Activated T-cell treated with anti-CD3 and anti-CD28 coated beads, Interleukin-2, amount 50 U/mL, for 72 hours (primary cell): Measurements from ENCODE around the gene FBXO10. TPM values are rescaled to one million over a fixed set of nuclear protein-coding genes. Genes with fewer than 3 reads are reported as not detected.

Experiments used
- ATAC-seq, 2 donors: fragments of 150-1000 bp; cut with Tn5 transposase; replicated peaks in 1 of 2; 2 replicates each; pipeline ENCODE4 v1.10.0; 2021; ENCODE audit warnings: moderate library complexity in 2 of 2, mild to moderate bottlenecking in 1 of 2
- DNase-seq, 2 donors: peaks; one replicate each; pipeline ENCODE4 v3.0.0; 2021 to 2022; ENCODE audit warnings: mixed read lengths in 1 of 2
- H3K27ac Mint-ChIP-seq: one replicate; pipeline ENCODE4 v1.8.0; 2022; ENCODE audit warnings: mild to moderate bottlenecking, moderate library complexity, mixed read lengths
- H3K27me3 Mint-ChIP-seq: one replicate; pipeline ENCODE4 v1.8.0; 2022; ENCODE audit warnings: low read depth, mixed read lengths
- H3K36me3 Mint-ChIP-seq, 2 donors: one replicate each; pipeline ENCODE4 v1.8.0; 2022; ENCODE audit warnings: mixed read lengths in 2 of 2, mild to moderate bottlenecking in 1 of 2; ENCODE audit not compliant: insufficient read depth in 2 of 2
- H3K4me1 Mint-ChIP-seq: one replicate; pipeline ENCODE4 v1.8.0; 2022; ENCODE audit warnings: low read depth, mixed read lengths
- H3K4me3 Mint-ChIP-seq, 2 donors: one replicate each; pipeline ENCODE4 v1.8.0; 2022; ENCODE audit warnings: mild to moderate bottlenecking in 2 of 2, mixed read lengths in 2 of 2, moderate library complexity in 2 of 2
- H3K9me3 Mint-ChIP-seq, 2 donors: one replicate each; pipeline ENCODE4 v1.8.0; 2022; ENCODE audit warnings: mixed read lengths in 2 of 2
- total RNA-seq, 2 donors: library from RNA; stranded (reverse); gene quantifications; one replicate each; pipeline ENCODE4 v1.2.3, GENCODE V29; 2022

Gene FBXO10
- total RNA-seq, 2 donors from 2014 or later: 5.0 to 5.2 TPM

DNA sequence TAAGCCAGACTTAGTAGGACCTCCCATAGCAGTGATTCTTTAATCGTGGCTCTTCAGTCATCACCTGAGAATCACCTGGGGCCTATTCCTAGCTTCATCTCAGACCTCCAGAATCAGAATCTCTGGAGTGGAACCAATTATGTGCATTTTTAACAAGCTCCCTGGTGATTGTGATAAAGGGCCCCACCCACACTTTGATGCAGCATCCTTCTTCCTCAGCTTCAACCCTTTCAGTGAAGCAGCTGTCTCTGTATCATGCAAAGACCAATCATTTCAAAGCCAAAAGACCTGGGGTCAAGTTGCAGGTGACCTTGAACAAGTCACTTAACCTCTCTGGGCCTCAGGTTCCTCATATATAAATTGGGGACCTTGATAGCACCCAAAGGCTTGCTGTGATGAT is 17.1 kb downstream of the FBXO10 start:
- ATAC-seq: no peak
- H3K9me3 Mint-ChIP-seq: peaks cover 2 to 3% of the 10 kb centered on the region in 2 donors
- no peaks in the 10 kb centered on the region for H3K27me3 Mint-ChIP-seq
- DNase-seq: no peak
- no peaks in the 10 kb centered on the region for H3K4me1 Mint-ChIP-seq
- no peak overlapping the region for H3K4me3 Mint-ChIP-seq
- H3K36me3 Mint-ChIP-seq: peaks cover 7 to 9% of the 10 kb centered on the region in 2 donors
- no peak overlapping the region for H3K27ac Mint-ChIP-seq

DNA sequence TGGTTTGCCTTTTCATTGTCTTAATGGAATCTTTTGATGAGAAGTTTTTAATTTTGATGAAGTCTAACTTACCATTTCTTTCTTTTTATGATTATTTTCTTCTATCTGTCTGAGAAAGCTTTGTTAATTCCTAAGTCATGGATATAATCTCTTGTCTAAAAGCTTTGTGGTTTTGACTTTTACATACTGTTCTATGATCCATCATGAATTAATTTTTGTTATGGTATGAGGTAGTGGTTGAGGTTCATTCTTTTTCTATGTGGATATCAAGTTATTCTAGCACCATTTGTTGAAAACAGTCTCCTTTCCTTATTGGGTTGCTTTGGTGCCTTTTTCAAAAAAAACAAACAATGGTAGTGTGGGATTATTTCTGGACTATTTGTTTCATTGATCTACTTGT is 20.4 kb downstream of the FBXO10 start:
- no peaks in the 10 kb centered on the region for H3K4me1 Mint-ChIP-seq
- H3K27me3 Mint-ChIP-seq: no peaks in the 10 kb centered on the region
- no peak overlapping the region for H3K4me3 Mint-ChIP-seq
- ATAC-seq: no peak
- H3K27ac Mint-ChIP-seq: no peak overlapping the region
- DNase-seq: no peak
- H3K36me3 Mint-ChIP-seq: no peaks in the 10 kb centered on the region
- no peaks in the 10 kb centered on the region for H3K9me3 Mint-ChIP-seq

DNA sequence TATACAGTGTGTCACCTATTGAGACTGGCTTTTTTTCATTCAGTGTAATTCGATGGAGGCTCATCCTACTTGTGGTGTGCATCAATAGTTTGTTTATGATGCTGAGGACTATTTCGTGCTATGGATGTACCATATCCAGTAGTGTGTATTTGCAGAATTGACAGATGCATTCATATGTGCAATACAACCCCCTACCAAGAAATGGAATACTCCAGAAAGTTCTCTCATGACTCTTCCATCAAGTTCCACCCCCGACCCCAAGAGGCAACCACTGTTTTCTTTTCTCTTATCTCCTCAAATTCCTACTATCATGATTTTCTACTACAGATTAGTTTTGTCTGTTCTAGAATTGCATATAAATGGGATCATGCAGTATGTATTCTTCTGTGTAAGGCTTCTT is 21.9 kb downstream of the FBXO10 start:
- H3K27ac Mint-ChIP-seq: no peak overlapping the region
- no peaks in the 10 kb centered on the region for H3K9me3 Mint-ChIP-seq
- H3K36me3 Mint-ChIP-seq: no peaks in the 10 kb centered on the region
- H3K4me3 Mint-ChIP-seq: no peak overlapping the region
- no peak for ATAC-seq
- no peaks in the 10 kb centered on the region for H3K4me1 Mint-ChIP-seq
- no peak for DNase-seq
- H3K27me3 Mint-ChIP-seq: no peaks in the 10 kb centered on the region

DNA sequence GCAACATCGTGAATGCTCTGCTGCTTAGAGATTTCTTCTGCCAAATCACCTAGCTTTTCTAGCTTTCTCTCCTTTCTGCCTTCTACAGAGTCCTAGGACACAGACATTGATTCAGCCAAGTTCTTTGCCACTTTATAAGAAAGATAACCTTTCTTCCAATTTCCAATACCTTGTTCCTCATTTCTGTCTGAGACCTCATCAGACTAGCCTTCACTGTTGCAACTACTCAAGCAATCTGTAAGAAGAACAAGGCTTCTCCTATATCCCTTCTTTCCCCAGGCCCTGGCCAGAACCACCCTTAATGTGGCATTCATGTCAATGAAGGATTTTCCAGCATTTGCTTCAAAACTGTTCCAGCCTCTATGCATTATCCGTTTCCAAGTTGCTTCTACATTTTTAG is 24.3 kb downstream of the FBXO10 start:
- DNase-seq (no peak), ATAC-seq (no peak)
- Mint-ChIP-seq H3K27ac (no peak overlapping the region), H3K36me3 (no peaks in the 10 kb centered on the region), H3K4me3 (no peak overlapping the region), H3K27me3 (no peaks in the 10 kb centered on the region), H3K9me3 (no peaks in the 10 kb centered on the region), H3K4me1 (no peaks in the 10 kb centered on the region)

DNA sequence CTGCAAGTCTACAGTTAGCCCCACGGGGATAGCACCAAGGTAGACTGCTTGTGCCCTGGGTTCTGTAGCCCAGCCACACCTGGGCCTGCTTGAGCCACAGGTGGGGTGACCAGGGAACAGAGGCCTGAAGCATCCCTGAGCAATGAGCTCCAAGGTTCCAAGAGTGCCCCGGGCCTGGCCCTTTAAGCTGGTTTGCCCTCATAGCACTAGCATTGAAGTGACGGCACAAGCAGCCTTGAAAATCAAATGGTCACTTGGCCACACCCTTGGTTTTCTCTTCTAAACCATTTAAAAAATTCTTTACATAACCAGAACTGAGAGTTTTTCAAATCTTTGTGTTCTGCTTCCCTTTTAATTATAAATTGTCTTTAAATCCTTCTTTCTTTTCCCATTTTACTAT is 24.7 kb downstream of the FBXO10 start:
- no peak for DNase-seq
- Mint-ChIP-seq H3K4me1 (no peaks in the 10 kb centered on the region), H3K27me3 (no peaks in the 10 kb centered on the region), H3K4me3 (no peak overlapping the region), H3K27ac (no peak overlapping the region), H3K9me3 (no peaks in the 10 kb centered on the region), H3K36me3 (no peaks in the 10 kb centered on the region)
- ATAC-seq: no peak

DNA sequence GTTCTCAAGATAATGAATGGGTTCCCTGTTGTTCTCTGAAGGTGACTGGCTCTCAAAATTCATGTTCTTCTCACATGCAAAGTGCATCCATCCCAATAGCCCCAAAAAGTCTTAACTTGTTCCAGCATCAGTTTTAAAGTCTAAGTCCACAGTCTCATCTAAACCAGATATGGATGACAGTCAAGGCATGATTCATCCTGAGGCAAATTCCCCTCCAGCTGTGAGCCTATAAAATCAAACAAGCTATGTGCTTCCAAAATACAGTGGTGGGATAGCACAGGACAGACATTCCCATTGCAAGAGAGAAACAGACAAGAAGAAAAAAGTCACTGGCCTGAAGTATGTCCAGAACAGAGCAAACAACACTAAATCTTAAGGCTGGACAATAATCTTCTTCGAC is 25.4 kb downstream of the FBXO10 start:
- H3K4me1 Mint-ChIP-seq: no peaks in the 10 kb centered on the region

DNA sequence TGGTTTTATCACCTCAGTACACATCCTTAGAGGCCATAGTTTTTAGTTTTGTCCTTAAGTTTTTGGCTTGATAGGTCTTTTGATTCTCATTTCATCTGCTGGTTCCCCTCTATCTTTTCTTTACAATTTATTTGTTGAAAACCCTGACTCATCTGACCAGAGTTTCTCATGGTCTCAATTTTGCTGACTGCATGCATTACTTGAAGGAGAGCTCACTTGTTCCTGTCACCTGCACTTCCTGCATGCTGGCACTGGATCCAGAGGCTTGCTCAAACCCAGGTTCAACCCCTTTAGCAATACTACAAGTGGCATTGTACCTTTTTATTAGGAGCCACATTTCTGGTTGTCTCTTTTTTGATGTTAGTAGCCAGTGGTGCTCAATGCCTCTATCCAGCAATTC is 26.7 kb downstream of the FBXO10 start:
- Mint-ChIP-seq H3K9me3 (no peaks in the 10 kb centered on the region), H3K27ac (peak overlapping the region; percentile 47), H3K4me3 (no peak overlapping the region), H3K27me3 (no peaks in the 10 kb centered on the region), H3K4me1 (no peaks in the 10 kb centered on the region), H3K36me3 (no peaks in the 10 kb centered on the region)
- no peak for DNase-seq
- no peak for ATAC-seq

More for the DNA sequence above, 25.4 kb downstream of the FBXO10 start:
- ATAC-seq: no peak
- no peaks in the 10 kb centered on the region for H3K27me3 Mint-ChIP-seq
- no peaks in the 10 kb centered on the region for H3K36me3 Mint-ChIP-seq
- no peak overlapping the region for H3K27ac Mint-ChIP-seq
- no peak for DNase-seq
- H3K9me3 Mint-ChIP-seq: no peaks in the 10 kb centered on the region
- no peak overlapping the region for H3K4me3 Mint-ChIP-seq

DNA sequence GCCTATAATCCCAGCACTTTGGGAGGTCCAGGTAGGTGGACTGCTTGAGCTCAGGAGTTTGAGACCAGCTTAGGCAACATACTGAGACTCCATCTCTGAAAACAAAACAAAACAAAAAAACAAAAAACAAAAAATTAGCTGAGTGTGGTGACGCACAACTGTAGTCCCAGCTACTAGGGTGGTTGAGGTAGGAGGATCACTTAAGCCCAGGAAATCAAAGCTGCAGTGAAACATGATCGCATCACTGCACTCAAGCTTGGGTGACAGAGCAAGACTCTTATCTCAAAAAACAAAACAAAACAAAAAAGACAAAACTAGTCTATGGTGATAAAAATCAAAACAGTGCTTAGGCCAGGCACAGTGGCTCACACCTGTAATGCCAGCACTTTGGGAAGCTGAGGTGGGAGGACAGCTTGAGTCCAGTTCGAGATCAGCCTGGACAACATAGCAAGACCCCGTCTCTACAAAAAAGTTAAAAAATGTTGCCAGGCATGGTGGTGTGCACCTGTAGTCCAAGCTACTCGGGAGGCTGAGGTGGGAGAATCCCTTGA is 28.8 kb downstream of the FBXO10 start:
- no peaks in the 10 kb centered on the region for H3K27me3 Mint-ChIP-seq
- no peaks in the 10 kb centered on the region for H3K36me3 Mint-ChIP-seq
- ATAC-seq (no peak), DNase-seq (no peak)
- H3K9me3 Mint-ChIP-seq: no peaks in the 10 kb centered on the region
- H3K4me1 Mint-ChIP-seq: no peaks in the 10 kb centered on the region
- no peak overlapping the region for H3K4me3 Mint-ChIP-seq
- H3K27ac Mint-ChIP-seq: no peak overlapping the region

DNA sequence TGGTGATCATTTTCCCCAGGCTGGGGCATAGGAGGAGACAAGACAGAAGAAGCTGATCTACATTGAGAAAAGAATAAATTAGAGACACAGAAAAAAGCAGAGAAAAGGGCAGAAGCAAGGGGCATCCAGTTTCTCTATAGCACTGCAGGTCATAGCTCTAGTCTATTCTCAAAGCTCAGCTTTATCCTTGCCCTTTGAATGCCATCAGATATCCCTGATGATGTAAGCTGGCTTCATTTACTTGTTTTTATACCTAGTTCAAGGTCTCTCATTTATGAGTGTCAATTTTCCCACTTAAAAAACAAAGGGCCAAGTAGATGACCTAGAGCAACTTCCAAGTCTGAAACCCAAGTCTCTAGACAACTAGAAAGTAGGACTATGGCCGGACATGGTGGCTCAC is 32.7 kb downstream of the FBXO10 start:
- Mint-ChIP-seq H3K4me3 (no peak overlapping the region), H3K27me3 (no peaks in the 10 kb centered on the region), H3K9me3 (no peaks in the 10 kb centered on the region), H3K4me1 (no peaks in the 10 kb centered on the region), H3K36me3 (peaks cover 0 to 3% of the 10 kb centered on the region in 2 donors), H3K27ac (no peak overlapping the region)
- no peak for DNase-seq
- no peak for ATAC-seq

DNA sequence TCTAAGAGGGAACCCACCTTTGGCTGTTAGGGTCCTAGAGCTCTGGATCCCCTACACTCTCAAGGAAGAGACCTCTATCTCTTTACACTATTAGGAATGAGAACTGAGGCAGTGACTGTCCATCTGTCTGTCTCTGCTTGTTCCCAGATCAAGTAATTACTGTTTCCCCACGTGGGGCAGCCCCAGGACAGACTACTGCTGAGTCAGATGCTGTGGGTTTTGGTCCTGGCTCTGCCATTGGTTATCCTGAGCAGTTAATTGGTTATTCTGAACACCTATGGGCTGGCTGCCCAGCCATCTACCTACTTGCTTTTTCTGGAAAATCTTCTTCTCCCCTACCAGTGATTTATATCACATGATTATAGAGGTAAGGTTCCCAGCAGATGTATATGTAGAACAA is 33.3 kb downstream of the FBXO10 start:
- ATAC-seq (peak in 1 of 2 donors; percentile 33), DNase-seq (no peak)
- Mint-ChIP-seq H3K9me3 (no peaks in the 10 kb centered on the region), H3K36me3 (peaks cover 0 to 3% of the 10 kb centered on the region in 2 donors), H3K4me1 (no peaks in the 10 kb centered on the region), H3K27me3 (no peaks in the 10 kb centered on the region), H3K27ac (no peak overlapping the region), H3K4me3 (no peak overlapping the region)

DNA sequence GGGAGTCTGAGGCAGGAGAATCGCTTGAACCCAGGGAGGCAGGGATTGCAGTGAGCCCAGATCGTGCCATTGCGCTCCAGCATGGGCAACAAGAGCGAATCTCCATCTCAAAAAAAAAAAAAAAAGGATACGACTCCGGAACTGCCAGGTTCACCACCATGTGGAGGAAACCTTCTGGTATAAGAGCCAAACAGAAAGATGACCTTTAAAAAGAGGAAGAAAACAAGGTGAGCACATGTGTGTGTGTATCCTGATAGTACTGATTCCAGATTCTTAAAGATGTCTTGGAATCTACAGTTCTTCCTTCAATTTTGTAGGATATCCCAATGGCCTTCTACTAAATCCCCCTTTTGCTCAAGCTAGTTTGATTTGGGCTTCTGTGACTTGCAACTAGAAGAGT is 33.7 kb downstream of the FBXO10 start:
- ATAC-seq (no peak), DNase-seq (no peak)
- no peak overlapping the region for H3K27ac Mint-ChIP-seq
- no peaks in the 10 kb centered on the region for H3K4me1 Mint-ChIP-seq
- H3K27me3 Mint-ChIP-seq: no peaks in the 10 kb centered on the region
- H3K36me3 Mint-ChIP-seq: peaks cover 0 to 3% of the 10 kb centered on the region in 2 donors
- H3K4me3 Mint-ChIP-seq: no peak overlapping the region
- no peaks in the 10 kb centered on the region for H3K9me3 Mint-ChIP-seq

DNA sequence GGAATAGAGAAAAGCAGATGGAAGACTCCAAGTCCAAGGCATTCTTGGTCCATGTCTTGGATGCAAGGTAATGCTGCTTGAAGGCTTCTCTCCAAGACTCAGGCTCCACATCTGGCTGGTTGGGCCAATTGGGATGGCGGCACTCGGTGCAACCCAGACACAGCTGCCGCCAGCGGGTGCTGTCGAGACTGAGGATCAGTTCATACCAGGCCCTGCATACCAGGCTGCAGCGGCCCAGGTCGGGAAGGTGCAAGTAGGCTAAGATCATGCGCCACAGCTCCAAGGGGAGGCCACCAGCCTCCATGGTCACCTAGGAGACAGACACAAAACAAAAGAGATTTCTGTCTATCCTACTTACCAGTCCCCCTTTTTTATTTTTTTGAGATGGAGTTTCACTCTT is 34.7 kb downstream of the FBXO10 start:
- no peak for ATAC-seq
- H3K27ac Mint-ChIP-seq: no peak overlapping the region

DNA sequence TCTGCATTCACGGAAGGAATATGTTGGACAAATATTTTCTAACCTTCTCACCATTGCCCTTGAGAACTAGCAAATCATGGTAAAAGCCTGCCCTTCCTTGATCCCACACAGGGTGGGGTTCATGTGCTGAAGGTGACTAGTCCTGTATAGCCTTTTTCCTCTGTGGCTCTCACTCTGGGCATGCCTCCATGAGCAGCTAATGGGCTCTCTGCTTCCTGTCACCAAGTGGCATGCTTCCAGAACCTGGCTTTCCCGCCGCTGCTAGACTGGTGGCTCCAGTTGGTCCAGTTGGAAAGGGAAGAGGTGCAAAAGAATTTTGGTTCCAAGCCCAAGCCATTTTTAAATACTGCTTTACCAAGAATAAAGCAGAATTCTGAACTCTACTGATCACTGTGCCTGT is 35.5 kb downstream of the FBXO10 start:
- Mint-ChIP-seq H3K4me3 (no peak overlapping the region), H3K27me3 (no peaks in the 10 kb centered on the region), H3K36me3 (peaks cover 0 to 3% of the 10 kb centered on the region in 2 donors), H3K4me1 (no peaks in the 10 kb centered on the region), H3K27ac (no peak overlapping the region), H3K9me3 (no peaks in the 10 kb centered on the region)
- ATAC-seq: no peak
- DNase-seq: no peak

More for the DNA sequence above, 34.7 kb downstream of the FBXO10 start:
- H3K4me1 Mint-ChIP-seq: no peaks in the 10 kb centered on the region
- no peaks in the 10 kb centered on the region for H3K9me3 Mint-ChIP-seq
- DNase-seq: no peak
- H3K36me3 Mint-ChIP-seq: peaks cover 0 to 3% of the 10 kb centered on the region in 2 donors
- no peak overlapping the region for H3K4me3 Mint-ChIP-seq
- no peaks in the 10 kb centered on the region for H3K27me3 Mint-ChIP-seq

DNA sequence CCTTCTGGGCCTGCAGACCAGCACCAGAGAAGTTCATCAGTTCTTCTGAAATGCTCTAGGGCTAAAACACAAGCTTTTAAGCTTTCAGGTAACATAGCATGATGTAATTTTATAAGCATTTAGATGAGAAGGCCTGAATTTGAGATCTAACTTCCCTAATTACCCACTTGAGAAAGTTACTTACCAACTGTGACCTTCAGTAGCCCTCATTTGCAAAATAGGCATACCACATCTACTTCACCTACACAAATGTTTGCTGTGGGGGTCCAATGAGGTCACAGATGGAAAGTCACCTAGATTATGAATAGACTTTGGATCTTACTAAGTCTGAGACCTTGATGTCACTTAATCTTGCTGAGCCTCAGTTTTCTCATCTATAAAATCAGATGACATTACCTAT is 36.5 kb downstream of the FBXO10 start:
- no peak overlapping the region for H3K4me3 Mint-ChIP-seq
- ATAC-seq (no peak), DNase-seq (no peak)
- H3K27ac Mint-ChIP-seq: no peak overlapping the region
- H3K9me3 Mint-ChIP-seq: no peaks in the 10 kb centered on the region
- no peaks in the 10 kb centered on the region for H3K27me3 Mint-ChIP-seq
- peaks cover 0 to 3% of the 10 kb centered on the region in 2 donors for H3K36me3 Mint-ChIP-seq
- H3K4me1 Mint-ChIP-seq: no peaks in the 10 kb centered on the region
